Measurements from ENCODE around the gene ESR1. TPM values are rescaled to one million over a fixed set of nuclear protein-coding genes. Genes with fewer than 3 reads are reported as not detected.

The ESR1 gene
- total and polyA plus RNA-seq, 4 donors: 0.05 to 16.1 (median 6.3) TPM

DNA sequence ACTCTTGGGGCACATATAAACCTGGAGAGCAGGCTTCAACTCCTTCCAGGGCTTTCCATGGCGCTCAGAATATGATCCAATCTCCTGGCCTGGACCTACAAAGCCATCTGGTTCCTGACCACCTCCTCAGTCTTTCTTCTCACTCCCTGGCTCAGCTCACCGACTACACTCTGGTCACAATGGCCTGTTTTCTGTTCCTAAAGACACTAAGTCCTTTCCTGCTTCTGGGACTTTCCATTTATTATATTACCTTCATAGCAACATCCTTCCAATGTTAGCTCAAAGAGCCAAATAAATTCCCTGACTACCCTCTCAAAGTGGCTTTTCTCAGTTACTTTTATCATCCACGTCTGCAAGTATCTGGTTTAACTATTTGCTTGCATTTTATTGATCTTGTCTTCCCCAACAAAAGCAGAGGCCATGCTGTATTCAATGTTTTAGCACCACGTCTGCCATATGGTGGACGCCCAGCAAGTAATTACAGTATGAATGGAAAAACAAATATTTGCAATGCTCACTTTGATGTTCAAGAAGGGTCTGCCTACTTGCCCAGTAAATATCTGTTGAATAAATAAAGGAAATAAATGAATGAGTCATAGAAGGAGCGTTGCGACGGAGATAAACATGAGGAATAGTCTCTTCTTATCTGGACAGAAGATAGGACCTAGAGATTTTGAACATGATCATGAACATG is 328.4 kb downstream of the ESR1 start:
- TF ChIP-seq ZBTB33 (IDR thresholded peaks at IDR 0.05): no peak
- TF ChIP-seq HNF4G (IDR thresholded peaks at IDR 0.05): no peak
- no peak for TF ChIP-seq YY1 (IDR thresholded peaks at IDR 0.05)
- TF ChIP-seq NR2F2 (IDR thresholded peaks at IDR 0.05): no peak
- no peak for TF ChIP-seq EGR1 (IDR thresholded peaks at IDR 0.05; ENCODE audit: low read depth in 2 of 2)
- no peak for TF ChIP-seq HNF4A (conservative IDR thresholded peaks at IDR 0.05)
- no peak for TF ChIP-seq JUND (IDR thresholded peaks at IDR 0.05)
- no peak for TF ChIP-seq FOXA1 (IDR thresholded peaks at IDR 0.05)
- TF ChIP-seq, protein P1, sequence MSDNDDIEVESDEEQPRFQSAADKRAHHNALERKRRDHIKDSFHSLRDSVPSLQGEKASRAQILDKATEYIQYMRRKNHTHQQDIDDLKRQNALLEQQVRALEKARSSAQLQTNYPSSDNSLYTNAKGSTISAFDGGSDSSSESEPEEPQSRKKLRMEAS (IDR thresholded peaks at IDR 0.05): no peak
- TF ChIP-seq SP1 (IDR thresholded peaks at IDR 0.05): no peak
- TF ChIP-seq FOXA2 (IDR thresholded peaks at IDR 0.05): no peak
- no peak for TF ChIP-seq TAF1 (conservative IDR thresholded peaks at IDR 0.05)
- TF ChIP-seq CTCF (IDR thresholded peaks at IDR 0.05; ENCODE audit: low read depth, low read length, missing input control): no peak
- TF ChIP-seq RAD21 (IDR thresholded peaks at IDR 0.05): no peak
- no peak for TF ChIP-seq GABPA (IDR thresholded peaks at IDR 0.05 in 1 of 2, conservative IDR thresholded peaks at IDR 0.05 in 1 of 2)
- TF ChIP-seq REST (IDR thresholded peaks at IDR 0.05): no peak
- TF ChIP-seq RXRA (IDR thresholded peaks at IDR 0.05): no peak
- no peak for TF ChIP-seq ATF3 (IDR thresholded peaks at IDR 0.05)
- Histone ChIP-seq H3K4me1 (ENCODE audit: control insufficient read depth in 4 of 4, insufficient read depth in 4 of 4, low read length in 3 of 4) (no peaks in the 10 kb centered on the region), H3K9ac (ENCODE audit: low read depth in 1 of 2, low read length in 2 of 2) (no peak overlapping the region), H3K9me3 (ENCODE audit: control insufficient read depth in 4 of 4, low read length in 3 of 4) (no peaks in the 10 kb centered on the region), H3K4me3 (ENCODE audit: low read depth in 1 of 3, low read length in 3 of 3) (no peak overlapping the region), H3K36me3 (ENCODE audit: control insufficient read depth in 4 of 4, insufficient read depth in 3 of 4, low read depth in 1 of 4, low read length in 3 of 4) (peaks cover 10 to 81% (median 76%) of the 10 kb centered on the region in 4 donors), H3K27me3 (ENCODE audit: control insufficient read depth in 4 of 4, insufficient read depth in 4 of 4, low read length in 3 of 4) (no peaks in the 10 kb centered on the region), H3K27ac (ENCODE audit: low read depth in 1 of 2, low read length in 2 of 2) (no peak overlapping the region)
- WGBS: 72% methylated on average over 8 of the region's 8 CpGs
- no peak for DNase-seq (ENCODE audit: low spot score)
